ENCODE data around the gene CEBPE. TPM values are rescaled to one million over a fixed set of nuclear protein-coding genes. Genes with fewer than 3 reads are reported as not detected.
A peak's percentile ranks its signal among the peaks of the same experiment; 100 is the strongest.

The CEBPE gene
- total RNA-seq, 1 donor from 2014 or later = not detected

DNA sequence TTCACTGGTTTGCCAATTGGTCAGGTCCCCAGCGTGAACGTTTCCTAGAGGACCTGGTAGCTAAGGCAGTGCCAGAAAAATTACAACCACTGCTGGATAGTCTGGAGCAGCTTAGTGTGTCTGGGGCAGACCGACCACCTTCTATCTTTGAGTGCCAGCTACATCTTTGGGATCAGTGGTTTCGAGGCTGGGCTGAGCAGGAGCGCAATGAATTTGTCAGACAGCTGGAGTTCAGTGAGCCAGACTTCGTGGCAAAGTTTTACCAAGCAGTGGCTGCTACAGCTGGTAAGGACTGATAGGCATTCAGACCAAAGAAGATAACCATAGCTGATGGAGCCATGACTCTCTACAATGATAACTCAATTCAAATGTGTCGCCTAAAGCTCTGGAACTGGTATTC, 21.3 kb downstream of the CEBPE start:
- H3K27me3 Mint-ChIP-seq (ENCODE audit: unreplicated experiment) = peaks cover 4% of the 10 kb centered on the region
- H3K36me3 Mint-ChIP-seq (ENCODE audit: low read depth, unreplicated experiment) = peaks cover 17% of the 10 kb centered on the region
- no peak for DNase-seq (ENCODE audit: low spot score)
- H3K4me3 Mint-ChIP-seq (ENCODE audit: unreplicated experiment) = no peak overlapping the region
- no peak for TF ChIP-seq CTCF (IDR thresholded peaks at IDR 0.05; ENCODE audit: unreplicated experiment)
- peaks cover 28% of the 10 kb centered on the region for H3K4me1 Mint-ChIP-seq (ENCODE audit: unreplicated experiment)
- H3K27ac Mint-ChIP-seq (ENCODE audit: unreplicated experiment) = no peak overlapping the region
- H3K9me3 Mint-ChIP-seq (ENCODE audit: unreplicated experiment) = no peaks in the 10 kb centered on the region

DNA sequence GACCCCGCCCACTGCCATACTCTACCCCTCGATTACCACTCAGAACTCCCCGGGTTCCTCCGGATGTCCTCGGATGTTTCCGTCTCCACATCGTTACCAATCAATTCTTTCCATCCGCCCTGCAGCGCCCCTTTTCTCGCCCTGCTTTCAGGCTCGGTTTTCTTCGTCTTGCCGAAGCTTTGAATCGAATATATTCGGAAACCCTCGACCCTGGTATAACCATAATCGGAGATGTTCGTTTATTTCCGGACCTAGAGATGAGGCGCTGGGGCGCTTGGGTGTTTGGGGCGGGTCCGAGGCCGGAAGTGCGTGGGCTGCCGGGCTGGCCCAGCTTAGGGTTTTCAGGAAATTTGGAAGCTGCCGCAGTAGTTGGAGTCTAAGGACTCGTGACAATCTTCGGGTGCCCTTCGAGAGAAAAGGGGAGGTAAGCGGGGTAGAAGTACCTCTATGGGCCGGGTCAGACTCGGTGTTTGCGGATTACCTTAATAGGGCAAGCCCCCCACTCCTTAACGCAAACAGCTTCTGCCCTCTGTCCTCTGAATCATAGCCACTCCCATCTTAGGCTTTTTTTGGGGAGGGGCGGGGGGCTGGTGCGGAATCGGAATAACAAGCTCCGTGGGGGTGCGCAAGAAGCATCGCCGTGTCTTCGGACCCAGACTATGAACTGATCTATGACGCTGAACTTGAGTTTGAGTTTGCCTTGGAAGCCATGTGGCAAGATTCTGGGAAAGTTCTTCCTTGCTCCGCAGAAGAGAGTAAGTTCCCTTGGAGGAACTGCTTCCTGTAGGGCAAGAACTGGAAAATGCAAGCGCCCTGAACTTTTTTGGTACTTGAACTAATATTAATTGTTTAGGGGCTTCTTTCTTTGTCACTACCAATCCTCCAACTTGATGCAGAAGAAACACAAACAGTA, 23.6 kb downstream of the CEBPE start, which contains the start of gene C14orf119:
Gene C14orf119 (plus strand): TSS at position 310 of the 913 bp plus-strand sequence. CDS start 2,154 bp downstream, outside the sequence.
- H3K36me3 Mint-ChIP-seq (ENCODE audit: low read depth, unreplicated experiment) = peaks cover 20% of the 10 kb centered on the region
- no peaks in the 10 kb centered on the region for H3K9me3 Mint-ChIP-seq (ENCODE audit: unreplicated experiment)
- no peak within 1 kb of the TSS for H3K4me3 Mint-ChIP-seq (ENCODE audit: unreplicated experiment)
- peaks cover 26% of the 10 kb centered on the region for H3K4me1 Mint-ChIP-seq (ENCODE audit: unreplicated experiment)
- H3K27ac Mint-ChIP-seq (ENCODE audit: unreplicated experiment) = no peak within 1 kb of the TSS
- TF ChIP-seq CTCF (IDR thresholded peaks at IDR 0.05; ENCODE audit: unreplicated experiment) = no peak
- DNase-seq (ENCODE audit: low spot score) = peak; percentile 99
- peaks cover 3% of the 10 kb centered on the region for H3K27me3 Mint-ChIP-seq (ENCODE audit: unreplicated experiment)

DNA sequence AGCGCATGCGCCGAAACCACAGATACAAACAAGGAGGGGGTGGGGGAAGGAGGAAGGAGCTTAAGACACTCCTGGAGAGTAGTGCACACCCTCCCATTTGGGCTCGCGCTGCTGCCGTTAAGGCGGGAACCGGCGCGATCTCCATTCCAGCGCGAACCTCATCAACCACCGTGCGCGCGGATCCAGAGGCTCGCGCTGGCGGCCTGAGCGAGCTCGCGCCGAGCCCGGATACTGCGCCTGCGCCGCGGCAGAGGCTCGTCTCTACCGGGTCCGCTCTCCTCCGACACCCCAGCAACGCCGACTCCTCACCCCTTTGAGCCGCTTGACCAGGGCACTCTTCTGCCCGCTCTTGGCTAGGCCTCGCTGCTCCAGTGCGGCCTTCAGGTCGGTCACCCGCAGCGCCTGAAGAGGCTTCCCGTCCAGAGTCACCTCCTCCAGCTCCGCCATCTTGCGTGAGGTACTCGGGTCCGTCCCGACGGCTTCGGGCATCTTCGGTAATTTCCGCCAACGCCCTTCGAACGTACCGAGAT, 24.3 kb downstream of the CEBPE start, which contains the start of gene ACIN1:
Gene ACIN1 (minus strand): TSS at position 471 of the 530 bp plus-strand sequence. CDS start 24 bp downstream, at position 447.
- H3K4me3 Mint-ChIP-seq (ENCODE audit: unreplicated experiment) = no peak within 1 kb of the TSS
- peaks cover 27% of the 10 kb centered on the region for H3K36me3 Mint-ChIP-seq (ENCODE audit: low read depth, unreplicated experiment)
- DNase-seq (ENCODE audit: low spot score) = no peak
- peaks cover 34% of the 10 kb centered on the region for H3K4me1 Mint-ChIP-seq (ENCODE audit: unreplicated experiment)
- no peak for TF ChIP-seq CTCF (IDR thresholded peaks at IDR 0.05; ENCODE audit: unreplicated experiment)
- no peaks in the 10 kb centered on the region for H3K9me3 Mint-ChIP-seq (ENCODE audit: unreplicated experiment)
- no peak within 1 kb of the TSS for H3K27ac Mint-ChIP-seq (ENCODE audit: unreplicated experiment)
- H3K27me3 Mint-ChIP-seq (ENCODE audit: unreplicated experiment) = peaks cover 3% of the 10 kb centered on the region

DNA sequence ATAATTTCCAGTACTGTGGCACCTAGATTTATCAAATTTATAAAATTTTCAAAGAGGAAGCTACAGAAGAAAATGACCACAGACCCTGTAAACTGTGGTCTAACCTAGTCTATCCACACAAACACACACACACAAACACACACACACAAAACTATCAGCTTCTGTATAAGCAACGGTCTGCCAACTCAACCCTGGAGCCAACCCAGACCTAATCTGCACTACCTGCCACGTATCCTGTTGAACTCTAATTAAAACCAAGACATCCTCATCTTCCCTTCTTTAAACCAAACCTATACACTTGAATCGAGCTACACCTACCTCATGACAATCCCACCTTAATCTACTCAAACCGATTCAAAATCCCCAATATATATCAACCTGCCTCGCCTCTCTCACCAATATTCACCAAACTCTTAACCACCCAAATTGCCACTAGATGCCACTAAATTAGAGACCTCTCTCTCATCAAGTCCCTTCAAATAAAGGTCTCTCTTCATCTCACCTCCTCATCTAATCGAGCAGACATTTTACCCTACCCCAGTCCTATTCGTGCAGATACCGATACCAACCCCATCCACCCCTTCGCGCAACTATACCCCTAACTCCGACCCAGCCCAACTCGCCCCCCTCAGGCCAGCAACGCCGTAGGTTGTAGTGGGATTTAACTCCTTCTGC, 24.9 kb downstream of the CEBPE start:
- H3K4me3 Mint-ChIP-seq (ENCODE audit: unreplicated experiment) = no peak overlapping the region
- peaks cover 2% of the 10 kb centered on the region for H3K27me3 Mint-ChIP-seq (ENCODE audit: unreplicated experiment)
- H3K36me3 Mint-ChIP-seq (ENCODE audit: low read depth, unreplicated experiment) = peaks cover 31% of the 10 kb centered on the region
- H3K9me3 Mint-ChIP-seq (ENCODE audit: unreplicated experiment) = no peaks in the 10 kb centered on the region
- H3K27ac Mint-ChIP-seq (ENCODE audit: unreplicated experiment) = no peak overlapping the region
- no peak for TF ChIP-seq CTCF (IDR thresholded peaks at IDR 0.05; ENCODE audit: unreplicated experiment)
- DNase-seq (ENCODE audit: low spot score) = peak; percentile 70
- H3K4me1 Mint-ChIP-seq (ENCODE audit: unreplicated experiment) = peaks cover 36% of the 10 kb centered on the region
